Endothelial cell of umbilical vein (primary cell): Measurements from ENCODE around the gene C16orf82. TPM values are rescaled to one million over a fixed set of nuclear protein-coding genes. Genes with fewer than 3 reads are reported as not detected.

Experiments used
- BruUV-seq: library from RNA; stranded (reverse); fragments of 400-500 nt; replicated peaks from 2 replicates; lab custom pipeline; 2021; lab: Mats Ljungman, UMichigan
- CTCF ChIA-PET: fragments of 300-600, 350-600 bp; sonication (Branson Sonifier 250); formaldehyde crosslinking; loops from one replicate; lab custom pipeline; 2021; ENCODE audit warnings: antibody characterized with exemption, inconsistent platforms; lab: Charles Lee
- POLR2A ChIA-PET: fragments of 300-600, 350-600 bp; sonication (Branson Sonifier 250); formaldehyde crosslinking; loops from one replicate; lab custom pipeline; 2021; ENCODE audit warnings: antibody characterized with exemption, inconsistent platforms; lab: Charles Lee
- DNase-seq: peaks from one replicate; pipeline ENCODE4 v3.0.0-alpha.2; 2011; ENCODE audit warnings: low read depth, low spot score
- FAIRE-seq: peaks from 2 replicates; lab custom pipeline; 2011; peaks lifted over from hg19 to GRCh38; lab: Jason Lieb, UNC
- H2AFZ ChIP-seq: 2 replicates; pipeline ENCODE4 v1.6.0; 2012; ENCODE audit warnings: low read depth, low read length, control low read depth, inconsistent platforms
- H3K27ac ChIP-seq: 2 replicates; pipeline ENCODE4 v1.5.1; 2011; ENCODE audit warnings: low read depth, mild to moderate bottlenecking, control low read depth, low read length, moderate library complexity; ENCODE audit not compliant: insufficient read depth
- H3K27me3 ChIP-seq, 2 experiments: 2 replicates each; pipeline versions ENCODE4 v1.6.0 to v1.6.1; 2011; ENCODE audit warnings: low read length in 2 of 2, mixed read lengths in 1 of 2; ENCODE audit not compliant: control insufficient read depth in 2 of 2, insufficient read depth in 2 of 2
- H3K36me3 ChIP-seq, 2 experiments: 2 replicates in 1 of 2; 3 replicates in 1 of 2; pipeline ENCODE4 v1.5.1; 2011; ENCODE audit warnings: low read length in 2 of 2, mild to moderate bottlenecking in 1 of 2, moderate library complexity in 1 of 2; ENCODE audit not compliant: control insufficient read depth in 2 of 2, insufficient read depth in 2 of 2; ENCODE audit errors: extremely low read depth in 1 of 2
- H3K4me1 ChIP-seq: 3 replicates; pipeline ENCODE4 v1.5.1; 2011; ENCODE audit warnings: mild to moderate bottlenecking, low read length; ENCODE audit not compliant: control insufficient read depth, insufficient read depth; ENCODE audit errors: extremely low read depth
- H3K4me2 ChIP-seq: 2 replicates; pipeline ENCODE4 v1.6.1; 2011; ENCODE audit warnings: low read length, control low read depth, mixed read lengths; ENCODE audit not compliant: insufficient read depth
- H3K4me3 ChIP-seq, 3 experiments: fragments of 200-600 bp in 1 of 3; sonication (generic), shearing (Covaris generic) in 1 of 3; replicated peaks in 1 of 3; 2 replicates each; pipeline ENCODE4 v1.5.1; 2011 to 2016; ENCODE audit warnings: control low read depth in 3 of 3, low read length in 3 of 3, mild to moderate bottlenecking in 2 of 3, inconsistent platforms in 1 of 3, low read depth in 1 of 3, moderate library complexity in 1 of 3; ENCODE audit not compliant: insufficient read depth in 1 of 3
- H3K79me2 ChIP-seq: 2 replicates; pipeline ENCODE4 v1.6.0; 2012; ENCODE audit warnings: low read length, inconsistent platforms; ENCODE audit not compliant: control insufficient read depth, insufficient read depth
- H3K9ac ChIP-seq: replicated peaks from 2 replicates; pipeline ENCODE3; 2011; ENCODE audit warnings: low read length, control low read depth; ENCODE audit not compliant: insufficient read depth; ENCODE audit errors: extremely low read depth
- H3K9me1 ChIP-seq: replicated peaks from 3 replicates; pipeline ENCODE4 v1.6.0; 2011; ENCODE audit warnings: mild to moderate bottlenecking, low read length; ENCODE audit not compliant: control insufficient read depth, insufficient read depth; ENCODE audit errors: extremely low read depth
- H3K9me3 ChIP-seq: replicated peaks from 2 replicates; pipeline ENCODE4 v1.5.1; 2012; ENCODE audit warnings: low read length, inconsistent platforms; ENCODE audit not compliant: control insufficient read depth, insufficient read depth
- H4K20me1 ChIP-seq: replicated peaks from 2 replicates; pipeline ENCODE3; 2011; ENCODE audit warnings: mild to moderate bottlenecking, low read length; ENCODE audit not compliant: control insufficient read depth, insufficient read depth; ENCODE audit errors: extremely low read depth
- CTCF ChIP-seq, 2 donors: IDR thresholded peaks; 1 replicate in 1 of 2; 2 replicates in 1 of 2; pipeline ENCODE4 v1.5.1; 2011; ENCODE audit warnings: low read length in 2 of 2, mild to moderate bottlenecking in 2 of 2, moderate library complexity in 2 of 2, control low read depth in 1 of 2, inconsistent platforms in 1 of 2, low read depth in 1 of 2; ENCODE audit not compliant: insufficient read depth in 1 of 2; ENCODE audit errors: extremely low read depth in 1 of 2
- EZH2 ChIP-seq: IDR thresholded peaks from 2 replicates; pipeline ENCODE4 v1.6.1; 2012; ENCODE audit warnings: borderline replicate concordance, low read depth, mild to moderate bottlenecking, moderate library complexity, low read length, inconsistent platforms; ENCODE audit not compliant: severe bottlenecking
- FOS ChIP-seq: IDR thresholded peaks from 2 replicates; pipeline ENCODE4 v1.6.1; 2011; ENCODE audit warnings: mild to moderate bottlenecking, low read length, moderate library complexity, borderline replicate concordance; ENCODE audit not compliant: insufficient read depth
- GATA2 ChIP-seq: IDR thresholded peaks from 2 replicates; pipeline ENCODE4 v1.7.0; 2011; ENCODE audit warnings: low read depth, mild to moderate bottlenecking, moderate library complexity, mixed read lengths, low read length; ENCODE audit not compliant: insufficient read length, insufficient read depth
- JUN ChIP-seq: IDR thresholded peaks from 2 replicates; pipeline ENCODE4 v1.6.1; 2011; ENCODE audit warnings: borderline replicate concordance, low read depth; ENCODE audit not compliant: insufficient read length, insufficient read depth
- MAX ChIP-seq: IDR thresholded peaks from 2 replicates; pipeline ENCODE4 v1.6.1; 2011; ENCODE audit not compliant: insufficient read depth, insufficient read length
- MYC ChIP-seq: IDR thresholded peaks from one replicate; pipeline ENCODE4 v1.6.1; 2011; ENCODE audit warnings: mild to moderate bottlenecking, low read depth, low read length
- POLR2A ChIP-seq: IDR thresholded peaks from 2 replicates; pipeline ENCODE4 v1.6.1; 2012; ENCODE audit warnings: low read depth, mild to moderate bottlenecking, control low read depth, low read length
- POLR2AphosphoS5 ChIP-seq: IDR thresholded peaks from 2 replicates; pipeline ENCODE4 v1.6.1; 2012; ENCODE audit warnings: low read depth, mild to moderate bottlenecking, control low read depth, low read length, moderate library complexity; ENCODE audit not compliant: insufficient read depth
- dilution Hi-C: fragments of 300-500 bp; cut with MboI; formaldehyde crosslinking; loops from one replicate; pipeline ENCODE4 v1.15.0; 2019; ENCODE audit warnings: low sequenced_read_pairs; ENCODE audit not compliant: extremely low pct_ligation_motif_present
- intact Hi-C: fragments of 100-400 bp; cut with micrococcal nuclease; formaldehyde crosslinking; loops from one replicate; pipeline ENCODE4 v1.10.0; 2022
- polyA plus RNA-seq, 4 experiments: library from polyadenylated mRNA; depleted of rRNA in 3 of 4; stranded (reverse) in 3 of 4; unstranded in 1 of 4; fragments of >200 nt; gene quantifications; 2 replicates each; pipeline versions ENCODE4 v1.2.1 to v1.2.3, GENCODE V29; 2011 to 2012; ENCODE audit warnings: missing spikeins in 1 of 4
- total RNA-seq: library from RNA; stranded (reverse); gene quantifications from 2 replicates; pipeline ENCODE4 v1.2.3, GENCODE V29; 2021

C16orf82 gene
- total and polyA plus RNA-seq, 2 donors (not counting 3 experiments of a cell fraction or from before 2014, with no cell fraction given), result not detected

- Histone ChIP-seq H3K27ac (no peak overlapping the region), H3K79me2 (no peaks in the 10 kb centered on the region), H4K20me1 (no peaks in the 10 kb centered on the region), H3K36me3 (no peaks in the 10 kb centered on the region), H3K4me1 (no peaks in the 10 kb centered on the region), H2AFZ (peak overlapping the region; percentile 86), H3K4me2 (no peak overlapping the region), H3K27me3 (no peaks in the 10 kb centered on the region), H3K9ac (no peak overlapping the region), H3K9me3 (no peaks in the 10 kb centered on the region), H3K9me1 (no peaks in the 10 kb centered on the region), H3K4me3 (no peak overlapping the region)
- no peak for DNase-seq
- dilution Hi-C loops, result no loop called here
- BruUV-seq, result no TSS peak
- ChIA-PET CTCF (interaction anchor here (0.5 to 2.6 kb wide), 54 partner anchors 8 to 1983 kb away, joined by 3 to 68 read pairs (median 4); no protein-coding TSS in a partner anchor), POLR2A (interaction anchor here (0.7 kb wide), 1 partner anchor 1876 kb away, joined by 7 read pairs; no protein-coding TSS in a partner anchor)
- intact Hi-C loops, result no loop called here
- TF ChIP-seq MYC (no peak), GATA2 (no peak), JUN (no peak), EZH2 (no peak), POLR2A (no peak), POLR2AphosphoS5 (no peak), MAX (no peak), FOS (no peak), CTCF (IDR thresholded peaks at IDR 0.05; ENCODE audit: extremely low read depth in 1 of 2, insufficient read depth in 1 of 2, low read depth in 1 of 2, low read length in 2 of 2) (no peak)
- FAIRE-seq, result no peak
These were observed 43.8 kb downstream of the C16orf82 start for GRCh38 chr16:27110524-27110896.
